Measurements from ENCODE around the gene FHOD1. TPM values are rescaled to one million over a fixed set of nuclear protein-coding genes. Genes with fewer than 3 reads are reported as not detected.

The FHOD1 gene
- total RNA-seq, 1 experiment from 2014 or later, result 37.2 TPM

- Mint-ChIP-seq H3K27me3 (ENCODE audit: unreplicated experiment) (peaks cover 38% of the 10 kb centered on the region), H3K9me3 (ENCODE audit: low read depth, unreplicated experiment) (no peaks in the 10 kb centered on the region), H3K27ac (ENCODE audit: unreplicated experiment) (peak overlapping the region; percentile 85), H3K4me1 (ENCODE audit: low read depth, unreplicated experiment) (peaks cover 62% of the 10 kb centered on the region), H3K4me3 (ENCODE audit: low read depth, unreplicated experiment) (peak overlapping the region; percentile 94), H3K36me3 (ENCODE audit: insufficient read depth, unreplicated experiment) (peaks cover 47% of the 10 kb centered on the region)
- CTCF ChIA-PET, result interaction anchor here (0.6 to 3.3 kb wide), 17 partner anchors 12 to 887 kb away, joined by 3 to 21 read pairs (median 5); partner anchors contain the start of genes E2F4, ELMO3, TMEM208 and TPPP3
- no peak for TF ChIP-seq CTCF (IDR thresholded peaks at IDR 0.05; ENCODE audit: unreplicated experiment)
- peak; percentile 79 for DNase-seq
- intact Hi-C loops (cut with micrococcal nuclease; ENCODE audit: unreplicated experiment), result loop anchor here (2.0 kb wide), 1 partner anchor 19 kb away; the partner anchor contains the start of gene TMEM208
- no TSS peak for BruUV-seq (replicated peaks)
These were observed 1.1 kb downstream of the FHOD1 start for GRCh38 chr16:67246081-67246755.

- no peak for TF ChIP-seq CTCF (IDR thresholded peaks at IDR 0.05; ENCODE audit: unreplicated experiment)
- Mint-ChIP-seq H3K9me3 (ENCODE audit: low read depth, unreplicated experiment) (no peaks in the 10 kb centered on the region), H3K27me3 (ENCODE audit: unreplicated experiment) (peaks cover 35% of the 10 kb centered on the region), H3K36me3 (ENCODE audit: insufficient read depth, unreplicated experiment) (peaks cover 47% of the 10 kb centered on the region), H3K27ac (ENCODE audit: unreplicated experiment) (no peak overlapping the region), H3K4me1 (ENCODE audit: low read depth, unreplicated experiment) (peaks cover 65% of the 10 kb centered on the region), H3K4me3 (ENCODE audit: low read depth, unreplicated experiment) (peak overlapping the region; percentile 94)
- DNase-seq, result no peak
- intact Hi-C loops (cut with micrococcal nuclease; ENCODE audit: unreplicated experiment), result loop anchor here (2.0 kb wide), 1 partner anchor 19 kb away; the partner anchor contains the start of gene TMEM208
- CTCF ChIA-PET, result interaction anchor here (0.7 to 3.0 kb wide), 4 partner anchors 19 to 182 kb away, joined by 3 to 11 read pairs (median 8); partner anchors contain the start of genes TMEM208 and TPPP3
- BruUV-seq (replicated peaks), result no TSS peak
These were observed 1.6 kb downstream of the FHOD1 start for GRCh38 chr16:67245674-67246080.

GRCh38 chr16:67245186-67245585, 2.1 kb downstream of the FHOD1 start:
- peaks cover 47% of the 10 kb centered on the region for H3K36me3 Mint-ChIP-seq (ENCODE audit: insufficient read depth, unreplicated experiment)
- peak overlapping the region; percentile 20 for H3K27ac Mint-ChIP-seq (ENCODE audit: unreplicated experiment)
- BruUV-seq (replicated peaks), result TSS peak; percentile 34
- TF ChIP-seq CTCF (IDR thresholded peaks at IDR 0.05; ENCODE audit: unreplicated experiment), result no peak
- peaks cover 30% of the 10 kb centered on the region for H3K27me3 Mint-ChIP-seq (ENCODE audit: unreplicated experiment)
- no peak for DNase-seq
- H3K9me3 Mint-ChIP-seq (ENCODE audit: low read depth, unreplicated experiment), result no peaks in the 10 kb centered on the region
- CTCF ChIA-PET, result interaction anchor here (1.4 kb wide), 1 partner anchor 32 kb away, joined by 3 read pairs; no protein-coding TSS in a partner anchor
- H3K4me3 Mint-ChIP-seq (ENCODE audit: low read depth, unreplicated experiment), result peak overlapping the region; percentile 9
- peaks cover 62% of the 10 kb centered on the region for H3K4me1 Mint-ChIP-seq (ENCODE audit: low read depth, unreplicated experiment)
- intact Hi-C loops (cut with micrococcal nuclease; ENCODE audit: unreplicated experiment), result no loop called here

GRCh38 chr16:67244387-67245185, 2.7 kb downstream of the FHOD1 start:
- H3K27ac Mint-ChIP-seq (ENCODE audit: unreplicated experiment), result peak overlapping the region; percentile 89
- H3K4me1 Mint-ChIP-seq (ENCODE audit: low read depth, unreplicated experiment), result peaks cover 56% of the 10 kb centered on the region
- H3K9me3 Mint-ChIP-seq (ENCODE audit: low read depth, unreplicated experiment), result no peaks in the 10 kb centered on the region
- DNase-seq, result peak; percentile 45
- no TSS peak for BruUV-seq (replicated peaks)
- intact Hi-C loops (cut with micrococcal nuclease; ENCODE audit: unreplicated experiment), result no loop called here
- CTCF ChIA-PET, result interaction anchor here (0.5 to 1.5 kb wide), 7 partner anchors 16 to 574 kb away, joined by 3 to 7 read pairs (median 4); partner anchors contain the start of genes ELMO3 and TMEM208
- H3K27me3 Mint-ChIP-seq (ENCODE audit: unreplicated experiment), result peaks cover 24% of the 10 kb centered on the region
- H3K4me3 Mint-ChIP-seq (ENCODE audit: low read depth, unreplicated experiment), result peak overlapping the region; percentile 9
- H3K36me3 Mint-ChIP-seq (ENCODE audit: insufficient read depth, unreplicated experiment), result peaks cover 47% of the 10 kb centered on the region
- TF ChIP-seq CTCF (IDR thresholded peaks at IDR 0.05; ENCODE audit: unreplicated experiment), result no peak
